Measurements from ENCODE around the gene GNAI3.

Gene GNAI3

GRCh38 chr1:109546311-109547109 lies 1.9 kb upstream of the GNAI3 start:
- peak; percentile 79 for DNase-seq (ENCODE audit: low read depth)

- no peak for DNase-seq (ENCODE audit: low read depth)
Observed at GRCh38 chr1:109547463-109548320, 723 bp upstream of the GNAI3 start.

DNA sequence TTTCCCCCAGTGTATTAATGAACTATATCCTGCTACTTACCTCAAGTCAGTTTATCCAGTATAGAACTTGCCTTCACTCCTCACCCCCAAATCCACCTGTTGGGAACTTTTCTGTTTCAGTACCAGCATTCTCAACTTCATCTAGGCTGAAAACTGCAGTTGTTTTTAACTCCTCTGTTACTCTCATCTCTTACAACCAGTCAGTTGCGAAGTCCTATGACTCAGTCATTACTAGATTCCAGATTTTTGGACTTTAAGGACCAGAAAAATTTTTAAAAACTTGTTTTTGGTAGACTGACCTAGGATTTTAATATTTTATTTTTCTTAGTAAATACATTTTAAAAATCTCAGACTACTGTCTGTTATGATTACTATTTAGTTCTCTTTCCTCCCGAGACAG lies 8.1 kb downstream of the GNAI3 start:
- no peak for DNase-seq (ENCODE audit: low read depth)

- DNase-seq (ENCODE audit: low read depth): no peak
Observed at GRCh38 chr1:109557520-109557919, 9.1 kb downstream of the GNAI3 start.

DNA sequence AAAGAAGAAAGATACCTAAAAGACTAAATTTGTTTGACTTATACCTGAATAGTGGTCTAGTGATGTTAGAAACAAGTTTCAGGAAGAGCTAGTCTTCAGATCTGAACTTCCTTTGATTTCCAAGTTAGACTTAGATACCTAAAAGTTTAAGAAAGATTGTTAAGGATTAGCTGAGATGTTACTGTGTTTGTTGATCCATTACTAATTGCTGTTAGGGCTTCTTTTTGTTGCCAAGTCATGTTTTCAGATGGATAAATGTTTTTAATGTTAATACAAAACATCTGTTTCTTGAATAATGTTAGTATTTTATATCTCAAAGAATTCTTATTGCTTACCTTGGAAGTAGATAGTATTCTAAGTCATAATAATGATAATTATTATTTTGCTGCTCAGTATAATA lies 11.6 kb downstream of the GNAI3 start:
- no peak for DNase-seq (ENCODE audit: low read depth)

DNA sequence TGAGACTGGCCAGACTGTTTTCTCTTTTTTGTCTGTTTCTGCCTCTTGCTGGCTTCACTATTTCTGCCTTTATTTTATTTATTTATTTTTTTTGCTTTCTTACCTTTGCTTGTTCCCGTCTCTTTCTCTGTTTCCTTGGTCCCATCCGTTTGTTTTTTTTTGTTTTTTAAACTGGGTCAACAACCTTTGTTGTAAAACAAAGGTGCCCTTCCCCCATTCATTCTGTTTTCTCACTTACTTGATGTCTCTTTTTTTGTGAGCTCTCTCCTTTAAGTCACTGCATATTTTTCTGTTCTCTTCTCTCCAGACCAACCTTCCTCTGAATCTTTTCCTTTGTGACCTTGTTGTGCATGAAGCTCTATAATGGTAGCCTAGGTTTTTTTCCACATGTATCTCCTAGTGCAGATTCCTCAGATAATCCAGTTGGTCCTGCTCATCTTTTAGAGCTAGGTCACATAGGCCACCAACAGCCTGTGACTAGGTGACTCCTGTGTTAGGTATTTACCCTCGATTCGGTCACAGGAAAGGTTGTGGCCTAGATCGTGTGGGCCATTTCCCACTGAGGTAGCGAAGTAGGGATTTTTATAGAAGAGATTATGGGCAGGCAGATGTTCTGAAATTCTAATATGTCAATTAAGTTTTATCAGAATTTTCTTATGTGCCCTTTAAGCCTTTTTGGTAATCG lies 15.9 kb downstream of the GNAI3 start:
- no peak for DNase-seq (ENCODE audit: low read depth)

GRCh38 chr1:109565241-109565640 lies 16.8 kb downstream of the GNAI3 start:
- no peak for DNase-seq (ENCODE audit: low read depth)

DNA sequence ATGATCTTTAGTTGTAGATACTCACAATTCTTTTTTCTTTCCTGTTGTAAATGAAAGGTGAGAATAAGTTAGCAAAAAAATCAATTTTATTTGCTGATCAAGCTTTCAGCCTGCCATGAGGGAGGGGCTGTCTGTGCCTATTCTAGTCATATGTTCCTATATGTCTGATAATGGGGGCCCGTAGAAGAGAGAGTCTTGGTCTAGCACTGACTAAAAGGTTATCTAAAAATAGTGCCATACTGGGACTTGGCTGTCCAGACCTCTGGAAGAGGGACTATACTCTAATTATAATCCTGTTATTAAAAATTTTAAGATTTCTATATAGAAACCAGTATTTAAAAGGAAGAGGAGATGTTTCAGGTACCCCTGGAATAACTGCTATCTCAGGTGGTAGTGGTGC lies 18.6 kb downstream of the GNAI3 start:
- DNase-seq (ENCODE audit: low read depth): no peak

GRCh38 chr1:109567877-109568672 lies 19.7 kb downstream of the GNAI3 start:
- no peak for DNase-seq (ENCODE audit: low read depth)

GRCh38 chr1:109569323-109569722 lies 20.9 kb downstream of the GNAI3 start:
- no peak for DNase-seq (ENCODE audit: low read depth)

DNA sequence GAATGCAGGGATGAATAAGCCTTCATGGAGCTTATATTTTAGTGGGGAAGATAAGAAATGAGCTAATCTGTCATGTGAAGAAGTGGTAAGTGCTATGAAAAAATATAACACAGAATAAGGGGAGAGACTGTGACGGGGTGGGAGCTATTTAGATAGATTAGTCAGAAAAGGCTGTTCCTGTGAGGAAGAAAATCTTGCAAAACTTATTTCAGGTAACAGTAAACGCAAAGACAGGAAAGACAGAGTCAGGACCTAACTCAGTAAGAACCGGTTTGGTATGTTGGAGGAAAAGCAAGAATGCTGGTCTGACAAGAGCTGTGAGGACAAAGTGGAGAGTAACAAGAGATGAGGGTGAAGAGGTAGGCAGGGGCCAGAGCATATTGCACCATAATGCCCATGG lies 22.0 kb downstream of the GNAI3 start:
- DNase-seq (ENCODE audit: low read depth): no peak

GRCh38 chr1:109573785-109574184 lies 25.4 kb downstream of the GNAI3 start:
- no peak for DNase-seq (ENCODE audit: low read depth)

DNA sequence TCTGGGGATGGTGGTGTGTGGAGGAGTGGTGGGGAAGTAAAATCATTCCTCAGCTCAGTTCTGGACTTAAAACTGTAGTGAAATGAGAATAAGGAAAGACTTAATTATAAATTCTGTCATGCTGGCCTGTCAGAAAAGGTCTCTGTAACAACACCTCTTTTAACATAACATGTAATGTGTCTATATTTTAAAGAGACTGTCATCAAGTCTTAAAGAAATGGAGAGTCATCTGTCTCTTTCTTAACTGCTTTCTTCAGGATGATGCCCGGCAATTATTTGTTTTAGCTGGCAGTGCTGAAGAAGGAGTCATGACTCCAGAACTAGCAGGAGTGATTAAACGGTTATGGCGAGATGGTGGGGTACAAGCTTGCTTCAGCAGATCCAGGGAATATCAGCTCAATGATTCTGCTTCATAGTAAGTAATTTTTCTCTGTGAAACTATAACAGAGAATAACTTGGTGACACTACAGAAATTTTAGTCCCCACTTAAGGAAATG lies 30.6 kb downstream of the GNAI3 start:
- DNase-seq (ENCODE audit: low read depth): no peak

- DNase-seq (ENCODE audit: low read depth): no peak
Observed at GRCh38 chr1:109579491-109579890, 31.1 kb downstream of the GNAI3 start.

DNA sequence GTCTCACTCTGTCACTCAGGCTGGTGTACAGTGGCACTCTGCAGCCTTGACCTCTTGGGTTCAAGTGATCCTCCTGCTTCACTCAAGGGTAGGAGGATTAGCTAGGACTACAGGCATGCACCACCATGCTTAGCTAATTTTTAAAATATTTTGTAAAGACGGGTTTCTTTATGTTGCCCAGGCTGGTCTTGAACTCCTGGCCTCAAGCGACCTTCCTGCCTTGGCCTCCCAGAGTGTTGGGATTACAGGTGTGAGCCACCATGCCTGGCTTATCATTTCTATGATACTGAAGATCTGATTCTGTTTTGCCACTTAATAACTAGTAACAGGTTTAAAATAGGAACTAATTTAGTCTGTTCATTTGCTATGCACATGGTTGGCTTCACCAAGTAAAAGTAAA lies 33.6 kb downstream of the GNAI3 start:
- DNase-seq (ENCODE audit: low read depth): no peak

DNA sequence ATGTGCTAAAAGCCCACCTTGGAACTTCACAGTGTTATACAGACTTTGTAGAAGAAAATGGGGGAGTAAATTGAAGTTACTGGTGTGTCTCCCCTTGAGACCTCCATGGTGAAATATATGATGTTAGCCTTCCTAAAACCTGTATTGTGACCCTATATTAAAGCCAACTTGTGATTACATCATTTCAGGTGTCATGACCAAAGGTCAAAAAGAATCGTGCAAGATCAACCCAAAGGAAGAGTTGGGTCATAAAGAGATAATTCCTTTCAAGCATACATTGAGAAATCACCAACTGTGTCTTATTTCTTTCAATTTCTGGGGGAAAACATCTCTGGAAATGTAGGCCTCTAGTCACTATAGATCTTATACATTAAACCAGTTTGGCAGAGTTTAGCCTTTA lies 36.4 kb downstream of the GNAI3 start:
- no peak for DNase-seq (ENCODE audit: low read depth)

- no peak for DNase-seq (ENCODE audit: low read depth)
Observed at GRCh38 chr1:109586055-109586454, 37.6 kb downstream of the GNAI3 start.

GRCh38 chr1:109589177-109589576 lies 40.8 kb downstream of the GNAI3 start:
- no peak for DNase-seq (ENCODE audit: low read depth)

DNA sequence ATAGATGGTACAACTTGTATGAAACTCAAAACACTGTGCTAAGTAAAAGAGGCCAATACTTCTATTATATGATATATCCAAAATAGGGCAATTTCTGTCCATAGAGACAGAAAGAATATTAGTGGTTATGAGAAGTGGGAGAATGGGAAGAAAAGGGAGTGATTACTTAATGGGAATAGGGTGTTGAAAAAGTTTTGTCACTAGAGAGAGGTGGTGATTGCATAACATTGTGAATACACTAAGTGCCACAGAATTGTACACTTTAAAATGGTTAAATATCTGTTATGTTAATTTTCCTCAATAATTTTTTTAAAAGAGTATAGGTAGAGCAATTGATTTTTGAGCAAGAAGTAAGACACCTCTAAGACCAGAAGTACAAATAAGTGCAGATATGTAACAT lies 41.3 kb downstream of the GNAI3 start:
- no peak for DNase-seq (ENCODE audit: low read depth)

DNA sequence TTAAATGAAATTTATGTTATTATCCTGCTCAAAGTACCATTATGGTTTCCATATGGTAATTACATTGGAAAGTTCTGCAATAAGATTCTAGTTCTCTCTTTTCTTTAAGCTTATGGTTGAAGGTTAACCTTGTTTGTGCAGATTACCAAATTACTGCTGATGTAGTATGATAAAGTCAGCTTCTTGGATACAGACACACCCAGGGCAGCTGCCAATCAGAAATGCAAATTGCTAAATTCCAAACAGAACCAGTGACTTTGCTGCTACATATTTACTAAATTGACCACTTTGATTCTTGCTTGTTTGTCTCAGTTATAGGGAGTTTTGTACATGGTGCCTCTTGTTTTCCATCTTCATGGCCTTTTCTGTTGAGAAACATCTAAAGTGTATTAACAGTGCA lies 44.5 kb downstream of the GNAI3 start:
- DNase-seq (ENCODE audit: low read depth): no peak

- no peak for DNase-seq (ENCODE audit: low read depth)
Observed at GRCh38 chr1:109595531-109595930, 47.1 kb downstream of the GNAI3 start.

- DNase-seq (ENCODE audit: low read depth): no peak
Observed at GRCh38 chr1:109598156-109598555, 49.7 kb downstream of the GNAI3 start.

Data from stimulated activated CD8-positive, alpha-beta memory T cell treated with anti-CD3 and anti-CD28 coated beads, Interleukin-7, amount 100 ng/mL, for 24 hours (primary cell).